H1 (cell line): ENCODE results near the gene CHN2. TPM values are rescaled to one million over a fixed set of nuclear protein-coding genes. Genes with fewer than 3 reads are reported as not detected.

Source experiments
- CTCF ChIA-PET: fragments of 300-600 bp; sonication (Branson Sonifier 250); formaldehyde crosslinking; loops from one replicate; lab custom pipeline; 2021; ENCODE audit not compliant: partially characterized antibody; lab: Charles Lee
- POLR2A ChIA-PET: fragments of 300-600 bp; sonication (Branson Sonifier 250); formaldehyde crosslinking; loops from one replicate; lab custom pipeline; 2021; ENCODE audit warnings: inconsistent platforms; ENCODE audit not compliant: partially characterized antibody; lab: Charles Lee
- DNase-seq, 2 experiments: peaks; one replicate each; pipeline versions ENCODE4 v3.0.0 to v3.0.0-alpha.2; 2010 to 2022; ENCODE audit warnings: low spot score in 2 of 2, low read depth in 1 of 2, mixed read lengths in 1 of 2
- FAIRE-seq: peaks from 2 replicates; lab custom pipeline; 2011; peaks lifted over from hg19 to GRCh38; lab: Jason Lieb, UNC
- H2AFZ ChIP-seq: 2 replicates; pipeline ENCODE4 v1.8.1; 2012; ENCODE audit warnings: low read length, inconsistent platforms
- H2AK5ac ChIP-seq: 2 replicates; pipeline ENCODE4 v1.6.1; 2013; ENCODE audit warnings: low read depth, low read length
- H2BK120ac ChIP-seq: replicated peaks from 2 replicates; pipeline ENCODE3; 2013; ENCODE audit warnings: low read depth, low read length, inconsistent platforms
- H2BK12ac ChIP-seq: 2 replicates; pipeline ENCODE4 v1.6.1; 2013; ENCODE audit warnings: low read depth, low read length
- H2BK15ac ChIP-seq: 2 replicates; pipeline ENCODE4 v1.6.1; 2013; ENCODE audit warnings: low read length
- H2BK20ac ChIP-seq: 2 replicates; pipeline ENCODE4 v1.6.1; 2013; ENCODE audit warnings: low read length
- H2BK5ac ChIP-seq: 2 replicates; pipeline ENCODE4 v1.6.1; 2013; ENCODE audit warnings: low read depth, low read length
- H3K14ac ChIP-seq: 2 replicates; pipeline ENCODE4 v1.6.1; 2013; ENCODE audit warnings: inconsistent platforms; ENCODE audit not compliant: insufficient read length
- H3K18ac ChIP-seq: 2 replicates; pipeline ENCODE4 v1.6.1; 2013; ENCODE audit warnings: low read length; ENCODE audit errors: extremely low read depth
- H3K23ac ChIP-seq: 2 replicates; pipeline ENCODE4 v1.6.1; 2013; ENCODE audit warnings: inconsistent platforms; ENCODE audit not compliant: insufficient read length
- H3K23me2 ChIP-seq: 2 replicates; pipeline ENCODE4 v1.6.1; 2013; ENCODE audit warnings: low read depth, low read length
- H3K27ac ChIP-seq: 2 replicates; pipeline ENCODE4 v1.6.1; 2011; ENCODE audit warnings: low read depth, low read length, inconsistent platforms
- H3K27me3 ChIP-seq, 4 experiments: replicated peaks in 1 of 4; 1 replicate in 1 of 4; 2 replicates in 3 of 4; pipeline versions ENCODE4 v1.6.1 to v1.8.1; 2011 to 2013; ENCODE audit warnings: low read length in 3 of 4, mild to moderate bottlenecking in 3 of 4, inconsistent platforms in 2 of 4, mixed read lengths in 2 of 4, moderate library complexity in 1 of 4; ENCODE audit not compliant: control insufficient read depth in 3 of 4, insufficient read depth in 3 of 4; ENCODE audit errors: extremely low read depth in 1 of 4
- H3K36me3 ChIP-seq, 4 experiments: 2 replicates each; pipeline versions ENCODE4 v1.6.1 to v1.8.1; 2011 to 2013; ENCODE audit warnings: mild to moderate bottlenecking in 4 of 4, low read length in 3 of 4, moderate library complexity in 2 of 4, control low read depth in 1 of 4, inconsistent platforms in 1 of 4; ENCODE audit not compliant: insufficient read depth in 4 of 4, control insufficient read depth in 2 of 4
- H3K4ac ChIP-seq: replicated peaks from 2 replicates; pipeline ENCODE3; 2013; ENCODE audit warnings: low read length, low read depth, mixed read lengths, inconsistent platforms; ENCODE audit not compliant: insufficient read length
- H3K4me1 ChIP-seq, 4 experiments: replicated peaks in 1 of 4; 1 replicate in 1 of 4; 2 replicates in 3 of 4; pipeline versions ENCODE4 v1.6.1 to v1.8.1; 2011 to 2013; ENCODE audit warnings: low read length in 3 of 4, inconsistent platforms in 2 of 4, mixed read lengths in 1 of 4; ENCODE audit not compliant: insufficient read depth in 4 of 4, control insufficient read depth in 3 of 4
- H3K4me2 ChIP-seq, 2 experiments: 2 replicates each; pipeline versions ENCODE4 v1.6.1 to v1.8.1; 2011 to 2013; ENCODE audit warnings: low read depth in 2 of 2, low read length in 2 of 2, control low read depth in 1 of 2, inconsistent platforms in 1 of 2, mild to moderate bottlenecking in 1 of 2; ENCODE audit not compliant: insufficient read depth in 1 of 2
- H3K4me3 ChIP-seq, 4 experiments: fragments of 200-600, 300-600 bp in 1 of 4; sonication (generic), shearing (Covaris generic), sonication (Bioruptor Twin) in 1 of 4; 2 replicates each; pipeline versions ENCODE4 v1.5.1 to v1.8.1; 2011 to 2016; ENCODE audit warnings: low read length in 4 of 4, low read depth in 3 of 4, control low read depth in 2 of 4, inconsistent platforms in 2 of 4, mild to moderate bottlenecking in 2 of 4, mixed read lengths in 1 of 4, moderate library complexity in 1 of 4; ENCODE audit not compliant: insufficient read depth in 2 of 4; ENCODE audit errors: extremely low read depth in 1 of 4
- H3K56ac ChIP-seq: replicated peaks from 2 replicates; pipeline ENCODE3; 2013; ENCODE audit warnings: low read depth, mild to moderate bottlenecking, mixed read lengths, low read length, inconsistent platforms; ENCODE audit not compliant: insufficient read length
- H3K79me1 ChIP-seq: 2 replicates; pipeline ENCODE4 v1.6.1; 2013; ENCODE audit warnings: low read depth, low read length, control low read depth
- H3K79me2 ChIP-seq, 2 experiments: 2 replicates each; pipeline versions ENCODE4 v1.6.1 to v1.8.1; 2012 to 2013; ENCODE audit warnings: low read length in 2 of 2, mild to moderate bottlenecking in 2 of 2, inconsistent platforms in 1 of 2; ENCODE audit not compliant: insufficient read depth in 2 of 2, control insufficient read depth in 1 of 2
- H3K9ac ChIP-seq, 4 experiments: replicated peaks in 1 of 4; 1 replicate in 1 of 4; 2 replicates in 3 of 4; pipeline versions ENCODE4 v1.6.1 to v1.8.1; 2011 to 2013; ENCODE audit warnings: low read depth in 3 of 4, low read length in 3 of 4, control low read depth in 2 of 4, mild to moderate bottlenecking in 2 of 4, moderate library complexity in 2 of 4, inconsistent platforms in 1 of 4; ENCODE audit errors: extremely low read depth in 1 of 4
- H3K9me3 ChIP-seq, 2 experiments: 2 replicates each; pipeline versions ENCODE4 v1.6.1 to v1.8.1; 2012 to 2013; ENCODE audit warnings: mild to moderate bottlenecking in 2 of 2, moderate library complexity in 2 of 2, control low read depth in 1 of 2, inconsistent platforms in 1 of 2, low read depth in 1 of 2, low read length in 1 of 2, mixed read lengths in 1 of 2; ENCODE audit not compliant: insufficient read depth in 2 of 2
- H4K20me1 ChIP-seq, 2 experiments: replicated peaks in 1 of 2; 2 replicates each; pipeline versions ENCODE3 to v1.8.1; 2011 to 2013; ENCODE audit warnings: inconsistent platforms in 2 of 2, low read length in 2 of 2, mild to moderate bottlenecking in 1 of 2; ENCODE audit not compliant: insufficient read depth in 2 of 2, control insufficient read depth in 1 of 2
- H4K5ac ChIP-seq: 2 replicates; pipeline ENCODE4 v1.6.1; 2013; ENCODE audit warnings: low read length, low read depth, mixed read lengths, inconsistent platforms; ENCODE audit not compliant: insufficient read length
- H4K8ac ChIP-seq: 2 replicates; pipeline ENCODE4 v1.8.0; 2013; ENCODE audit warnings: mild to moderate bottlenecking, moderate library complexity, low read length, inconsistent platforms; ENCODE audit not compliant: insufficient read depth; ENCODE audit errors: extremely low read depth
- H4K91ac ChIP-seq: replicated peaks from 2 replicates; pipeline ENCODE3; 2013; ENCODE audit warnings: low read length, mixed read lengths, inconsistent platforms; ENCODE audit not compliant: insufficient read length
- ASH2L ChIP-seq: fragments of 200-600, 300-600 bp; sonication (generic); IDR thresholded peaks from one replicate; pipeline ENCODE4 v1.7.1; 2017; ENCODE audit warnings: low read length
- CHD2 ChIP-seq: IDR thresholded peaks from 2 replicates; pipeline ENCODE4 v1.6.1; 2012; ENCODE audit warnings: low read length, improper control_type of control experiment
- CTBP2 ChIP-seq: IDR thresholded peaks from 2 replicates; pipeline ENCODE4 v1.7.0; 2011; ENCODE audit warnings: borderline replicate concordance, mild to moderate bottlenecking, moderate library complexity, mixed read lengths, low read length; ENCODE audit not compliant: insufficient read depth, insufficient read length
- EP300 ChIP-seq, 2 experiments: IDR thresholded peaks; 1 replicate in 1 of 2; 2 replicates in 1 of 2; pipeline ENCODE4 v1.6.1; 2011 to 2012; ENCODE audit warnings: low read depth in 2 of 2, low read length in 2 of 2, mild to moderate bottlenecking in 2 of 2, borderline replicate concordance in 1 of 2, inconsistent platforms in 1 of 2, moderate library complexity in 1 of 2
- EZH2 ChIP-seq: fragments of 200-600 bp; sonication (generic); IDR thresholded peaks from 2 replicates; pipeline ENCODE4 v1.7.1; 2012; ENCODE audit warnings: low read depth, mild to moderate bottlenecking, moderate library complexity, low read length, inconsistent platforms; ENCODE audit not compliant: severe bottlenecking
- GABPA ChIP-seq: IDR thresholded peaks from 2 replicates; pipeline ENCODE4 v1.6.1; 2011; ENCODE audit warnings: mild to moderate bottlenecking, low read length, moderate library complexity, borderline replicate concordance; ENCODE audit not compliant: insufficient read depth
- HDAC2 ChIP-seq, 2 experiments: fragments of 300-600 bp in 1 of 2; sonication (generic) in 1 of 2; IDR thresholded peaks; 2 replicates each; pipeline ENCODE4 v1.6.1; 2011 to 2012; ENCODE audit warnings: low read depth in 2 of 2, low read length in 2 of 2, mild to moderate bottlenecking in 2 of 2, moderate library complexity in 2 of 2, borderline replicate concordance in 1 of 2, inconsistent platforms in 1 of 2
- KDM1A ChIP-seq: fragments of 200-600, 300-600 bp; sonication (generic); IDR thresholded peaks from 2 replicates; pipeline ENCODE4 v1.7.1; 2016; ENCODE audit warnings: mild to moderate bottlenecking, low read length, borderline replicate concordance
- PHF8 ChIP-seq: fragments of 200-600 bp; sonication (generic); conservative IDR thresholded peaks from 2 replicates; pipeline ENCODE4 v1.7.1; 2012; ENCODE audit warnings: low read depth, mild to moderate bottlenecking, inconsistent platforms, low read length, moderate library complexity
- POU5F1 ChIP-seq: IDR thresholded peaks from 2 replicates; pipeline ENCODE4 v1.6.1; 2011; ENCODE audit warnings: low read depth, mild to moderate bottlenecking, low read length, moderate library complexity
- SP2 ChIP-seq: IDR thresholded peaks from 2 replicates; pipeline ENCODE4 v1.6.1; 2012; ENCODE audit warnings: mild to moderate bottlenecking, low read length, inconsistent platforms
- TAF7 ChIP-seq: optimal IDR thresholded peaks from 2 replicates; pipeline ENCODE3; 2011; ENCODE audit warnings: low read depth, mild to moderate bottlenecking, inconsistent platforms, low read length, moderate library complexity, borderline replicate concordance
- TBP ChIP-seq: IDR thresholded peaks from 2 replicates; pipeline ENCODE4 v1.6.1; 2011; ENCODE audit warnings: low read depth, low read length, improper control_type of control experiment
- WGBS, 2 experiments: shearing (Covaris generic) in 1 of 2; methylation state at CpG; one replicate each; pipeline versions ENCODE4 v1.1.6 to v1.1.7; 2013 to 2015; ENCODE audit warnings: low lambda C conversion rate in 2 of 2, mixed read lengths in 2 of 2, inconsistent platforms in 1 of 2, low coverage in 1 of 2, missing lambda C conversion rate in 1 of 2; ENCODE audit not compliant: insufficient replicate concordance in 2 of 2, insufficient coverage in 1 of 2, insufficient read length in 1 of 2; ENCODE audit errors: extremely low coverage in 1 of 2, missing lambda C conversion rate in 1 of 2; 5-methylcytosine and 5-hydroxymethylcytosine counted together
- polyA plus RNA-seq, 7 experiments: library from polyadenylated mRNA; depleted of rRNA in 3 of 7; stranded (reverse) in 5 of 7; unstranded in 2 of 7; fragments of >200 nt in 5 of 7; fragments of 200-250 nt in 2 of 7; gene quantifications; 1 replicate in 5 of 7; 2 replicates in 1 of 7; 4 replicates in 1 of 7; pipeline versions ENCODE4 v1.2.1 to v1.2.3, GENCODE V29; 2011 to 2013; ENCODE audit warnings: missing spikeins in 2 of 7, mixed read lengths in 2 of 7
- total RNA-seq: library from RNA; stranded (reverse); fragmentation: NEBNext Ultra II Directional; extraction: Animal tissue kit (Norgen Biotek cat#: 25700); gene quantifications from 2 replicates; pipeline ENCODE4 v1.2.1, GENCODE V29; 2021

CHN2 gene
- total and polyA plus RNA-seq, 2 of the 8 experiments (the other 6 are each of a cell fraction or from before 2014, with no cell fraction given) = 2.9 to 4.8 TPM

- Histone ChIP-seq H3K56ac (no peak overlapping the region), H3K4me2 (no peak overlapping the region), H4K5ac (no peak overlapping the region), H3K27me3 (no peaks in the 10 kb centered on the region), H3K18ac (no peak overlapping the region), H3K36me3 (no peaks in the 10 kb centered on the region), H2BK120ac (no peak overlapping the region), H3K4ac (no peak overlapping the region), H2BK5ac (no peak overlapping the region), H2BK12ac (no peak overlapping the region), H2BK20ac (no peak overlapping the region), H4K8ac (no peak overlapping the region), H3K79me2 (no peaks in the 10 kb centered on the region), H3K9ac (no peak overlapping the region), H3K23me2 (no peaks in the 10 kb centered on the region), H3K14ac (no peak overlapping the region), H3K79me1 (no peaks in the 10 kb centered on the region), H4K20me1 (no peaks in the 10 kb centered on the region), H3K23ac (no peak overlapping the region), H2AK5ac (no peak overlapping the region), H3K27ac (no peak overlapping the region), H3K4me1 (0 out of 7 replicates have a peak, but pooled peaks cover 0 to 2% (median 0%) of the 10 kb centered on the region in 4 experiments), H2BK15ac (no peak overlapping the region), H2AFZ (no peak overlapping the region), H4K91ac (no peak overlapping the region), H3K9me3 (no peaks in the 10 kb centered on the region), H3K4me3 (no peak overlapping the region)
- ChIA-PET CTCF (no interaction called here), POLR2A (no interaction called here)
- 90% methylated on average over 7 of the region's 7 CpGs; no CpG with 5 or more reads in 1 of the 2 experiments for WGBS, 2 experiments
- no peak for DNase-seq
- TF ChIP-seq TBP = no peak
- no peak for TF ChIP-seq EP300 (IDR thresholded peaks at IDR 0.05; ENCODE audit: borderline replicate concordance in 1 of 2, low read depth in 2 of 2, low read length in 2 of 2)
- no peak for TF ChIP-seq TAF7
- no peak for TF ChIP-seq GABPA
- TF ChIP-seq CTBP2 = no peak
- TF ChIP-seq EZH2 = no peak
- TF ChIP-seq PHF8 = no peak
- TF ChIP-seq HDAC2 (IDR thresholded peaks at IDR 0.05; ENCODE audit: borderline replicate concordance in 1 of 2, low read depth in 2 of 2, low read length in 2 of 2) = no peak
- TF ChIP-seq KDM1A = no peak
- no peak for TF ChIP-seq SP2
- no peak for TF ChIP-seq ASH2L
- no peak for TF ChIP-seq POU5F1
- no peak for TF ChIP-seq CHD2
- FAIRE-seq = no peak
These were observed 264.4 kb downstream of the CHN2 start for GRCh38 chr7:29458933-29459332.
